GM18858 (cell line): ENCODE measurements around the gene TNF.

Experiments
- ATAC-seq: cut with Tn5 transposase; IDR thresholded peaks from one replicate; pipeline ENCODE4 v1.9.1; 2021; ENCODE audit not compliant: unreplicated experiment

TNF gene

DNA sequence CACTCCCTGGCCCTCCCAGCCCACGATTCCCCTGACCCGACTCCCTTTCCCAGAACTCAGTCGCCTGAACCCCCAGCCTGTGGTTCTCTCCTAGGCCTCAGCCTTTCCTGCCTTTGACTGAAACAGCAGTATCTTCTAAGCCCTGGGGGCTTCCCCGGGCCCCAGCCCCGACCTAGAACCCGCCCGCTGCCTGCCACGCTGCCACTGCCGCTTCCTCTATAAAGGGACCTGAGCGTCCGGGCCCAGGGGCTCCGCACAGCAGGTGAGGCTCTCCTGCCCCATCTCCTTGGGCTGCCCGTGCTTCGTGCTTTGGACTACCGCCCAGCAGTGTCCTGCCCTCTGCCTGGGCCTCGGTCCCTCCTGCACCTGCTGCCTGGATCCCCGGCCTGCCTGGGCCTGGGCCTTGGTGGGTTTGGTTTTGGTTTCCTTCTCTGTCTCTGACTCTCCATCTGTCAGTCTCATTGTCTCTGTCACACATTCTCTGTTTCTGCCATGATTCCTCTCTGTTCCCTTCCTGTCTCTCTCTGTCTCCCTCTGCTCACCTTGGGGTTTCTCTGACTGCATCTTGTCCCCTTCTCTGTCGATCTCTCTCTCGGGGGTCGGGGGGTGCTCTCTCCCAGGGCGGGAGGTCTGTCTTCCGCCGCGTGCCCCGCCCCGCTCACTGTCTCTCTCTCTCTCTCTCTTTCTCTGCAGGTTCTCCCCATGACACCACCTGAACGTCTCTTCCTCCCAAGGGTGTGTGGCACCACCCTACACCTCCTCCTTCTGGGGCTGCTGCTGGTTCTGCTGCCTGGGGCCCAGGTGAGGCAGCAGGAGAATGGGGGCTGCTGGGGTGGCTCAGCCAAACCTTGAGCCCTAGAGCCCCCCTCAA lies 3.1 kb upstream of the TNF start, which contains the start of gene LTA:
Gene LTA (plus strand): TSS at position 249 of the 871 bp plus-strand sequence. CDS start 454 bp downstream, at position 703.
- no peak for ATAC-seq

- ATAC-seq = no peak
These were observed 1.9 kb upstream of the TNF start for GRCh38 chr6:31573239-31574105.

DNA sequence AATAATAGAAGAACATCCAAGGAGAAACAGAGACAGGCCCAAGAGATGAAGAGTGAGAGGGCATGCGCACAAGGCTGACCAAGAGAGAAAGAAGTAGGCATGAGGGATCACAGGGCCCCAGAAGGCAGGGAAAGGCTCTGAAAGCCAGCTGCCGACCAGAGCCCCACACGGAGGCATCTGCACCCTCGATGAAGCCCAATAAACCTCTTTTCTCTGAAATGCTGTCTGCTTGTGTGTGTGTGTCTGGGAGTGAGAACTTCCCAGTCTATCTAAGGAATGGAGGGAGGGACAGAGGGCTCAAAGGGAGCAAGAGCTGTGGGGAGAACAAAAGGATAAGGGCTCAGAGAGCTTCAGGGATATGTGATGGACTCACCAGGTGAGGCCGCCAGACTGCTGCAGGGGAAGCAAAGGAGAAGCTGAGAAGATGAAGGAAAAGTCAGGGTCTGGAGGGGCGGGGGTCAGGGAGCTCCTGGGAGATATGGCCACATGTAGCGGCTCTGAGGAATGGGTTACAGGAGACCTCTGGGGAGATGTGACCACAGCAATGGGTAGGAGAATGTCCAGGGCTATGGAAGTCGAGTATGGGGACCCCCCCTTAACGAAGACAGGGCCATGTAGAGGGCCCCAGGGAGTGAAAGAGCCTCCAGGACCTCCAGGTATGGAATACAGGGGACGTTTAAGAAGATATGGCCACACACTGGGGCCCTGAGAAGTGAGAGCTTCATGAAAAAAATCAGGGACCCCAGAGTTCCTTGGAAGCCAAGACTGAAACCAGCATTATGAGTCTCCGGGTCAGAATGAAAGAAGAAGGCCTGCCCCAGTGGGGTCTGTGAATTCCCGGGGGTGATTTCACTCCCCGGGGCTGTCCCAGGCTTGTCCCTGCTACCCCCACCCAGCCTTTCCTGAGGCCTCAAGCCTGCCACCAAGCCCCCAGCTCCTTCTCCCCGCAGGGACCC lies 981 bp upstream of the TNF start:
- no peak for ATAC-seq

DNA sequence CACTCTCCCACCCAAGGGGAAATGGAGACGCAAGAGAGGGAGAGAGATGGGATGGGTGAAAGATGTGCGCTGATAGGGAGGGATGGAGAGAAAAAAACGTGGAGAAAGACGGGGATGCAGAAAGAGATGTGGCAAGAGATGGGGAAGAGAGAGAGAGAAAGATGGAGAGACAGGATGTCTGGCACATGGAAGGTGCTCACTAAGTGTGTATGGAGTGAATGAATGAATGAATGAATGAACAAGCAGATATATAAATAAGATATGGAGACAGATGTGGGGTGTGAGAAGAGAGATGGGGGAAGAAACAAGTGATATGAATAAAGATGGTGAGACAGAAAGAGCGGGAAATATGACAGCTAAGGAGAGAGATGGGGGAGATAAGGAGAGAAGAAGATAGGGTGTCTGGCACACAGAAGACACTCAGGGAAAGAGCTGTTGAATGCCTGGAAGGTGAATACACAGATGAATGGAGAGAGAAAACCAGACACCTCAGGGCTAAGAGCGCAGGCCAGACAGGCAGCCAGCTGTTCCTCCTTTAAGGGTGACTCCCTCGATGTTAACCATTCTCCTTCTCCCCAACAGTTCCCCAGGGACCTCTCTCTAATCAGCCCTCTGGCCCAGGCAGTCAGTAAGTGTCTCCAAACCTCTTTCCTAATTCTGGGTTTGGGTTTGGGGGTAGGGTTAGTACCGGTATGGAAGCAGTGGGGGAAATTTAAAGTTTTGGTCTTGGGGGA lies 754 bp downstream of the TNF start:
- no peak for ATAC-seq

GRCh38 chr6:31576897-31577578 lies 1.7 kb downstream of the TNF start:
- no peak for ATAC-seq

- ATAC-seq = no peak
These were observed 2.2 kb downstream of the TNF start for GRCh38 chr6:31577579-31577966.

DNA sequence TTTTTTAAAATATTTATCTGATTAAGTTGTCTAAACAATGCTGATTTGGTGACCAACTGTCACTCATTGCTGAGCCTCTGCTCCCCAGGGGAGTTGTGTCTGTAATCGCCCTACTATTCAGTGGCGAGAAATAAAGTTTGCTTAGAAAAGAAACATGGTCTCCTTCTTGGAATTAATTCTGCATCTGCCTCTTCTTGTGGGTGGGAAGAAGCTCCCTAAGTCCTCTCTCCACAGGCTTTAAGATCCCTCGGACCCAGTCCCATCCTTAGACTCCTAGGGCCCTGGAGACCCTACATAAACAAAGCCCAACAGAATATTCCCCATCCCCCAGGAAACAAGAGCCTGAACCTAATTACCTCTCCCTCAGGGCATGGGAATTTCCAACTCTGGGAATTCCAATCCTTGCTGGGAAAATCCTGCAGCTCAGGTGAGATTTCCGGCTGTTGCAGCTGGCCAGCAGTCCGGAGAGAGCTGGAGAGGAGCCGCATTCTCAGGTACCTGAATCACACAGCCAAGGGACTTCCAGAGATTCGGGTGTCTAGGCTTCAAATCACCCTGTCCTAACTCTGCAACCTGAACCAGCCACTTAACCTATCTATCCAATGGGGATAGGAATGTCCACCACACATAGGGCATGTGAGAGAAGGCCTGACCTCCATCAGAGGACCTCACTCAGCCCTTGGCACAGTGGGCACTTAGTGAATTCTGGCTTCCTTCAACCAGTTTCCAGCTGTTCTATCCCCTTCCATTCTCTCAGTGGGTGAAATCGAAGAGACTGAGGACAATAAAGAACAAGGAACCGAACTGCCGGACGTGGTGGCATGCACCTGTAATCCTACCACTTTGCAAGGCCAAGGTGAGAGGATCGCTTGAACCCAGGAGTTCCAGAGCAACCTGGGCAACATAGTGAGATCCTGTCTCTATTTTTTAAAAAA lies 3.1 kb downstream of the TNF start:
- no peak for ATAC-seq

DNA sequence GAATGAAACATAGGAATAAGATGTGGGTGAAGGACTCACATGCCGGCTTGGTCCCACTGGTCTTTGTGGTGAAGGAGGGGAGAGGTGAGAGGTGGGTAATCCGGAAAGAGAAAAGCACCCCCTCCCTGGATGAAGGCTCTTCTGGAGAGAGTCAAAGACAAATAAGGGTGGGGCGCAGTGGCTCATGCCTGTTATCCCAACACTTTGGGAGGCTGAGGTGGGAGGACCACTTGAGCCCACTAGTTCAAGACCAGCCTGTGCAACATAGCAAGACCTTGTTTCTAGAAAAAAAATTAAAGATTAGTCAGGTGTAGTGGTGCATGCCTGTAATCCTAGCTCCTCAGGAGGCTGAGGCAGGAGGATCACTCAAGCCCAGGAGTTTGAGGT lies 3.7 kb downstream of the TNF start:
- no peak for ATAC-seq

GRCh38 chr6:31579546-31580437 lies 4.4 kb downstream of the TNF start:
- ATAC-seq = no peak

DNA sequence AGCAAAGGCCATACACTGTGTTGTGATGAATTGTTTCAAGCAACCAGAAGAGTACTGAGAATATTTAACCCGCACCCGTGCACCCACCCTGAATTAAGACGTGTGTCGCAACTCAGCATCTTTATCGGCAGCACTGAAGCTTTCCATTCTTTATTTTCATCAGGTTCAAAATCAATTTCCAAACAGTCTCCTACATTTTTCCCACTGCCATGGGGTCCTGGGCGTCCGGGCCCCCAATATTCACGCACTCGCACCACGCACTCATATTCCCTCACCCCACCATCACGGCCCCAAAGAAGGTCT lies 5.0 kb downstream of the TNF start:
- no peak for ATAC-seq

GRCh38 chr6:31580807-31581433 lies 5.6 kb downstream of the TNF start:
- peak; percentile 51 for ATAC-seq

GRCh38 chr6:31581434-31582229 lies 6.3 kb downstream of the TNF start:
- ATAC-seq = no peak

DNA sequence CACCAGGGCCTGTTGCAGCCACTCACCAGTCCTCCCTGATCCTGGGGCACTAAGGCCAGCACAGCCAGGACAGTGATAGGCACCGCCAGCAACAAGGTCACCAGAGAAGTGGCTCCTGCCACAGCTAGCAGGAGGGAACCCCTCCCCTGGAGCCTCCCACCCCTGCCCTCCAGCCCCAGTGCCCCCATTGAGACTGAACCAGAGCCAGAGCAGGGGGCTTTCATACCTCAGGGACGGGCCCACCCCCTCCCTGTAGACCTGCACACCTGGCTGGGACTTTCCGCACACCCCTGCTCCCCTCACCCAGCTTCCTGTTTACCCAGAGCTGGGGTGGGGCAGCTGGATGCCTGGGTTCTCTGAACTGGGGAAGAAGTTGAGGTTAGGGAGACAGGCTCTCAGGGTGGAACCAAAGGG lies 6.9 kb downstream of the TNF start, which contains the start of gene LTB:
Gene LTB (minus strand): TSS at position 195 of the 414 bp plus-strand sequence. CDS start 7 bp downstream, at position 188.
- no peak for ATAC-seq

DNA sequence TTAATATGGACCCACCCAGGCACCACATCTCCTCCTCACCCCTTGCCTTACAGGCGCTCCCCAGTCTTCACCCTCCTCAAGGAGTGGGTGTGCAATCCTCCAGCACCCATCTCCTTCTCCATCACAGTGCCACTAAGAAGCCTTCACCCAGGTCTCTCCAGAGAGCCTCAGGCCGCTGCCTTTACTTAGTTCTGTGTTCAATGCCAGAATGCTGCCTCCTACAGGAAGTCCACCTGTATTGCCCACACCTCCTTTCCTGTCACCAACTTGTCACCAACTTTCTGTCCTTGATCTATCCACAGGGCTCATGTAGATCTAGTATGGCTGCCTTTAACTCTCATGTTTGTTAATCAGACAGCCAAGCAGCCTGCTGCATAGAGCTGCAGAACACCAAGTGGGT lies 10.1 kb downstream of the TNF start:
- ATAC-seq = no peak

- no peak for ATAC-seq
These were observed 10.6 kb downstream of the TNF start, which contains the start of gene LST1 for GRCh38 chr6:31586008-31586407. TSS of gene LST1 (plus strand) at chr6:31586277. CDS start at chr6:31587300, 1,023 bp downstream.

DNA sequence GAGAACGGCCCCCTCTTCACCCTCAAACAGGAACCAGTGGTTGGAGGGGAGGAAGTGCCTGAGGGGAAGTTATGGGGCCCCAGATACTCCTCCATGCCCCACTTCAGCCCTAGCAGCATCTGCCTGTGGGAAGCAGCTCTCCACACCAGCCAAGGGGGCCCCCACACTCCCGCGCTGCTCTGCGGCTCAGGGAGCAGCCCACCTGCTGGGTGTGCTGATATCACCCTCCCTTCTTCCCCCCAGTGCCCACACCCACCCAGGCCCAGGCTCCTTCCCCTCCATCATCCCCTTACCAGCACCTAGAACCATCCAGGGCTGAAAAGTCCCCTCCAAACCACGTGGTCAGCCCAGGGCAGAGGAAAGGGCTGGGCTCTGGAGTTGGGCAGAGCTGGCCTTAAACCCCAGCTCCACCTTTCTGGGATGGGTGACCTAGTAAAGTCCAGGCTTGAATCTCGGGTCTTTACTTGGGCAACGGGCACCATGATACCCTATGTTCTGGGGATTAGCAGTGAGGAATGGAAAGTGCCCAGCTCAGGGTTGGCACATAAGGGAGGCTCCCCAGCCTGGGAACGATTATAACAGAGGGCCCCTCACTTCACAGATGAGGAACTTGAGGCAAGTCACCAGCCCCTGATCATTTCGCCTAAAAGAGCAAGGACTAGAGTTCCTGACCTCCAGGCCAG lies 11.4 kb downstream of the TNF start:
- ATAC-seq = no peak
